GM12891 (cell line): ENCODE data around the gene NCKAP5L. TPM values are rescaled to one million over a fixed set of nuclear protein-coding genes. Genes with fewer than 3 reads are reported as not detected.

Source experiments
- DNase-seq: peaks from one replicate; pipeline ENCODE4 v3.0.0; 2011; ENCODE audit warnings: low spot score; ENCODE audit not compliant: insufficient read length
- FAIRE-seq: peaks from 2 replicates; lab custom pipeline; 2011; peaks lifted over from hg19 to GRCh38; lab: Jason Lieb, UNC
- PAX5 ChIP-seq: IDR thresholded peaks from 2 replicates; pipeline ENCODE4 v1.6.1; 2011; ENCODE audit warnings: low read length, moderate library complexity, mild to moderate bottlenecking; ENCODE audit not compliant: insufficient read depth, severe bottlenecking
- POLR2A ChIP-seq: IDR thresholded peaks from 2 replicates; pipeline ENCODE4 v1.6.1; 2011; ENCODE audit warnings: low read depth, low read length, control low read depth
- POLR2AphosphoS5 ChIP-seq: IDR thresholded peaks from 2 replicates; pipeline ENCODE4 v1.6.1; 2011; ENCODE audit warnings: low read depth, low read length, control low read depth
- POU2F2 ChIP-seq: IDR thresholded peaks from 2 replicates; pipeline ENCODE4 v1.6.1; 2011; ENCODE audit warnings: low read depth, mild to moderate bottlenecking, control low read depth, low read length, moderate library complexity
- SPI1 ChIP-seq: IDR thresholded peaks from 2 replicates; pipeline ENCODE4 v1.6.1; 2011; ENCODE audit warnings: low read depth, low read length, control low read depth
- TAF1 ChIP-seq: IDR thresholded peaks from 2 replicates; pipeline ENCODE4 v1.6.1; 2011; ENCODE audit warnings: low read depth, low read length, control low read depth
- polyA plus RNA-seq: library from polyadenylated mRNA; unstranded; fragments of >200 nt; gene quantifications from one replicate; pipeline ENCODE4 v1.2.1, GENCODE V29; 2012; ENCODE audit warnings: low read depth, missing spikeins, inconsistent platforms; ENCODE audit not compliant: missing spikeins

Gene NCKAP5L, protein sequence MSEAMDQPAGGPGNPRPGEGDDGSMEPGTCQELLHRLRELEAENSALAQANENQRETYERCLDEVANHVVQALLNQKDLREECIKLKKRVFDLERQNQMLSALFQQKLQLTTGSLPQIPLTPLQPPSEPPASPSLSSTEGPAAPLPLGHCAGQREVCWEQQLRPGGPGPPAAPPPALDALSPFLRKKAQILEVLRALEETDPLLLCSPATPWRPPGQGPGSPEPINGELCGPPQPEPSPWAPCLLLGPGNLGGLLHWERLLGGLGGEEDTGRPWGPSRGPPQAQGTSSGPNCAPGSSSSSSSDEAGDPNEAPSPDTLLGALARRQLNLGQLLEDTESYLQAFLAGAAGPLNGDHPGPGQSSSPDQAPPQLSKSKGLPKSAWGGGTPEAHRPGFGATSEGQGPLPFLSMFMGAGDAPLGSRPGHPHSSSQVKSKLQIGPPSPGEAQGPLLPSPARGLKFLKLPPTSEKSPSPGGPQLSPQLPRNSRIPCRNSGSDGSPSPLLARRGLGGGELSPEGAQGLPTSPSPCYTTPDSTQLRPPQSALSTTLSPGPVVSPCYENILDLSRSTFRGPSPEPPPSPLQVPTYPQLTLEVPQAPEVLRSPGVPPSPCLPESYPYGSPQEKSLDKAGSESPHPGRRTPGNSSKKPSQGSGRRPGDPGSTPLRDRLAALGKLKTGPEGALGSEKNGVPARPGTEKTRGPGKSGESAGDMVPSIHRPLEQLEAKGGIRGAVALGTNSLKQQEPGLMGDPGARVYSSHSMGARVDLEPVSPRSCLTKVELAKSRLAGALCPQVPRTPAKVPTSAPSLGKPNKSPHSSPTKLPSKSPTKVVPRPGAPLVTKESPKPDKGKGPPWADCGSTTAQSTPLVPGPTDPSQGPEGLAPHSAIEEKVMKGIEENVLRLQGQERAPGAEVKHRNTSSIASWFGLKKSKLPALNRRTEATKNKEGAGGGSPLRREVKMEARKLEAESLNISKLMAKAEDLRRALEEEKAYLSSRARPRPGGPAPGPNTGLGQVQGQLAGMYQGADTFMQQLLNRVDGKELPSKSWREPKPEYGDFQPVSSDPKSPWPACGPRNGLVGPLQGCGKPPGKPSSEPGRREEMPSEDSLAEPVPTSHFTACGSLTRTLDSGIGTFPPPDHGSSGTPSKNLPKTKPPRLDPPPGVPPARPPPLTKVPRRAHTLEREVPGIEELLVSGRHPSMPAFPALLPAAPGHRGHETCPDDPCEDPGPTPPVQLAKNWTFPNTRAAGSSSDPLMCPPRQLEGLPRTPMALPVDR (N-terminal part only)
- polyA plus RNA-seq: 8.5 TPM

DNA sequence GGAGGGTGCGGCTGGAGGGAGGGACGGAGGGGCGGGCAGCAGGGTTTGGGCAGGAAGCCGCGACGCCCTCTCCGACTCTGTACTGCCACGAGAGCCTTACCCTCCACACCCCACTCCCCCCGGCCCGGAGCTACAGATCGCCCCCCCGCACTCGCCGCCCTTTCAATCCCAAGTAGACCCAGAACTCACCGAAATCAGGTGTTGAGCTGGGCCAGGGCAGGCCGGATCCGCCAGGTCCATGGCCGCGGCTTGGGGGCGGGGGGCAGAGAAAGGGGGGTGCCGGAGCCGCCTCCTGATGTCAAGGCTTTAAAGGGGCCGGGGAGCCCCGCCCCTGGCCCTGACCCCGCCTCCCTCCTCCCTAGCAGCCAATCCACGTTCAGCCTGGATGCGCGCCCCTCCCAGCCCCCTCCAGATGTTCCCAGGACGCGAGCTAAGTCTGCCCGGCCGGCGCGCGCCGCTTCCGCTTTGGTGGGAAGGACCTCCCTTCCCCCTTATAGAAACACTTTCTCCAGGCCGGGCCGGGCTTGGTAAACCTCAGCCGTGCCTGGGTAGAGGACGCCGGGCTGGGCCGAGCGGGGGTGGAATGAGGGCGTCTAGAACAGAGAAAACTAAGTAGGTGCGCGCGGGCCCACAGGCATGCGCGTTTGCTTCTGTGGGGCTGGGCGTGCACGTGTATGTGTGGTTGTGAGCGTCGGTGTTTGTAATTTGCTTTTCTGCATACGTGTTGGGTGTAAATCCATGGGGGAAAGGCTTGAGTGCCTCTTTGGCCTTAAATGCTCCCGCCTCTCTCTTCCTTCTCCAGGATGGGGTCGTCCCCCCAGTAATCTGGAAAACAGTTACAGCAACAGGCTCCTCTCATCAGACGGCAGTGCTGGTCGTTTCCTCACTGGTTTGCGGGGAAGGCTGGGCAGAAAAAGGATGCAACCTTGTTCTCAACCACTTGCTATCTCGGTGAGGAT, at the start of gene NCKAP5L:
Gene NCKAP5L, minus strand, starts transcription at position 281 of the 959 bp plus-strand sequence. CDS start 24,369 bp downstream, outside the sequence.
- TF ChIP-seq POLR2A (peak; percentile 41; the same call in 1 of the 2 replicates), POLR2AphosphoS5 (peak; percentile 47; the same call in 1 of the 2 replicates), PAX5 (no peak), TAF1 (no peak), SPI1 (peak; percentile 34; the same call in 1 of the 2 replicates), POU2F2 (peak; percentile 47; the same call in 1 of the 2 replicates)
- DNase-seq (peak; percentile 96), FAIRE-seq (peak; percentile 96)

- no peak for TF ChIP-seq POLR2A
- TF ChIP-seq POU2F2: no peak
- no peak for TF ChIP-seq POLR2AphosphoS5
- no peak for TF ChIP-seq SPI1
- TF ChIP-seq TAF1: no peak
- TF ChIP-seq PAX5: no peak
- no peak for FAIRE-seq
Observed at GRCh38 chr12:49877066-49877465, 48.9 kb upstream of the NCKAP5L start.

DNA sequence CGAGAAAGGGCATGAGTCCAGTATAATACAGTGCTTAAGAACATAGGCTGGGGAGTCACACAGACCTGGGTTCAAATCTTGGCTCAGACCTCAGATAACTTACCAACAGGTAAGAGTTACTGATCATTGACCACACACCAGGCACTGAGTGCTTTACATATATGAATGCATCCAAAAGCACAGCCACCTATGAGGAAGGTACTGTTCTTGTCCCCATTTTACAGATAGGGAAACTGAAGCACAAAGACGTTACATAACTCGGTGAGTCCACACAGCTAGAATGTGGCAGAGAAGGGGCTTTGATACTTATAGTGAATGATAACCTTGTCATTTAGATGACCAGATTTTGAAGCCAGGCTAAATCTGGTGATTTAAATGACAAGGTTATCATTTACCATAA, 47.9 kb upstream of the NCKAP5L start:
- FAIRE-seq: no peak

More at GRCh38 chr12:49877066-49877465, 48.9 kb upstream of the NCKAP5L start:
- no peak for DNase-seq

GRCh38 chr12:49875115-49875720, 47.0 kb upstream of the NCKAP5L start:
- FAIRE-seq (no peak), DNase-seq (no peak)
- no peak for TF ChIP-seq PAX5

More for the DNA sequence above, 47.9 kb upstream of the NCKAP5L start:
- TF ChIP-seq PAX5 (no peak), POU2F2 (no peak), SPI1 (no peak), TAF1 (no peak), POLR2AphosphoS5 (no peak), POLR2A (no peak)
- no peak for DNase-seq

DNA sequence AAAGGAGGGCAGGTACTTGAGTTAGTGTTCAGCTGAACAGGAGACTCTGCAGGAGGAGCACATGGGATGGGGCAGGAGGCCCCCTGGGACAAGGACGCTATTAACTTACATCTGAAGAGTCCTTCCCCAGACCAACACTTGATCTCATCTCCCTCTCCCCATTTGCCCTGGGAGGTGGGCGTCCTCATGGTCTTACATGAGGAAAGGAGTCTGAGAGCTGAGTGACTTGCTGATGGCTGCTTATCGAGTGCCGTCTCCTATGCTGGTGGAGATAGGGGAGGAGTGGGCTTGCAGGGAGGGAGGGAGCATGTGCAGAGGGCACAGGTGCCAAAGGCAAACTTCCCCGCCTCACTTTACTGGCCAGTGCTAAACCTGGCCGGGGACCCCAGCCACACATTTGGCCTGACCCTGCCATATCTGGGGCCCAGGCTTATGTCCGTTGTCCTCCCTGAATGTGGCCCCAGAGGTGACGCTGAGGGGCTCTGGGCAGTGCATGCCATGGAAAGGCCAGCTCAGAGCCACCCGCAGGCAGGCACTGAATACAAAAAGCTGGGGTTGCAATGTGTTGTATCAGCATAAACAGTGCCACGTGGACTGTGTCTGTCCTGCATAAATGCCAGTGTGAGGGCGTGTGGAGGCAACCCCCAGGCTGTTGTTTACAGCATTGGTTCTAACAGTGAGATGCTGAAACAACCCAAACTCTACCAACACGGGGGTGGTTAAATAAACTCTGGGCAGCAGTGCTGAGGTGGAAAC, 46.1 kb upstream of the NCKAP5L start:
- no peak for FAIRE-seq
- no peak for DNase-seq

DNA sequence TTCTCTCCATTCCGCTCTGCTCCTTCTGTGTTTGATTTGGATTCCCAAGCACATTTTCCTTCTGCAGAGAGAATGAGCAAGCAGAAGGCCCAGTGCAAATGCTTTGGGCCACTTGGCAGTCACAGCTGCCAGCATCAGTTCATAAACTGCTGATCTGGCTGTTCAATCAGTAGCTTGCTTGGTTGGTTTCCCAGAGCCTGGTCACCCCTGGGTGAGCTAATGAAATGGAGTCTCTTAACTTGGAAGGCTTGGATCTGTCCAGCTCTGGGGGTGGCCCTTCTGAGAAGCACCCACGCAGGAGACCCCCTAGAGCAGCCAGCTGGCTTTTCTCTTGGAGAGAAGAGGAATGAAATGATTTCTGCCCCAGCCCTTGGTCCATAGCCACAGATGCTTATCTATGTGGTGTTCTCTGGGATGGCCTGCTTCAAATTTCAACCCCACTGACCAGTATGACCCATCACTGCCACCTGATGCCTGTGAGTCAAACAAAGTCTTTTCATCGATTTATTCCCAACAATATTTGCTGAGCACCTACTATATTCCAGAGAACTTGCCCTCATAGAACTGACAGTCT, 45.2 kb upstream of the NCKAP5L start:
- DNase-seq (no peak), FAIRE-seq (no peak)
- TF ChIP-seq SPI1 (no peak), TAF1 (no peak), POLR2AphosphoS5 (no peak), POU2F2 (no peak), POLR2A (no peak), PAX5 (no peak)

More for the DNA sequence above, 46.1 kb upstream of the NCKAP5L start:
- TF ChIP-seq SPI1 (no peak), POLR2AphosphoS5 (no peak), POU2F2 (no peak), PAX5 (no peak), POLR2A (no peak), TAF1 (no peak)

DNA sequence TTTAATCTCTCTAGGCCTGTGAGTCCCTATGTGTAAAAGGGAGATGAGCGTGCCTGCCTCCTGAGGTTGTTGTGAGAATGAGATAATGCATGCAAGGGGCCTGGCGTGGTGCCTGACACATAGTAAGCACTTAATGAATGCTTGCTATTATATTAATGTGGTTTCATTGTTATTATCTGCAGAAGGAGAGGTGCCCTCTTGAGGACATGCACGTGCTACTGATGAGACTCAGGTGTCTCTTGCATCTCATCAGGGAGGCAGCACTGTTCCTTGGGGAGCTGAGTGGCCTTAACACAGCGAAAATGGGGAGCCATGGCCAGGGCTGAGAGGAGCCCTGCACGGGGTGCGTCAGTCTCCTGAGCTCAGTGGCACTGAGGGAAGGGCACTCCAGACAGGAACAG, 44.6 kb upstream of the NCKAP5L start:
- TF ChIP-seq SPI1 (no peak), POLR2AphosphoS5 (no peak), POU2F2 (no peak), POLR2A (no peak), TAF1 (no peak), PAX5 (no peak)
- DNase-seq (no peak), FAIRE-seq (no peak)
